GM10248 (cell line): Measurements from ENCODE around the gene COL4A2.
A peak's percentile ranks its signal among the peaks of the same experiment; 100 is the strongest.

Experiments used
- CTCF ChIA-PET: fragments of 300-600 bp; sonication (Branson Sonifier 250); formaldehyde crosslinking; extraction: SDS; loops from one replicate; lab custom pipeline; 2021; ENCODE audit warnings: antibody characterized with exemption; lab: Yijun Ruan, JAX
- POLR2A ChIA-PET: fragments of 350-650 bp; sonication (Branson Sonifier 250); formaldehyde crosslinking; extraction: SDS; loops from one replicate; lab custom pipeline; 2020; ENCODE audit warnings: antibody characterized with exemption; lab: Yijun Ruan, JAX
- DNase-seq: peaks from one replicate; pipeline ENCODE4 v3.0.0; 2012; ENCODE audit errors: extremely low spot score
- TF ChIP-seq, protein P1 (sequence below): IDR thresholded peaks from 2 replicates; pipeline ENCODE4 v1.5.1; 2012; ENCODE audit warnings: mild to moderate bottlenecking, low read depth; ENCODE audit errors: extremely low read depth, missing control alignments, control extremely low read depth

The COL4A2 gene

DNA sequence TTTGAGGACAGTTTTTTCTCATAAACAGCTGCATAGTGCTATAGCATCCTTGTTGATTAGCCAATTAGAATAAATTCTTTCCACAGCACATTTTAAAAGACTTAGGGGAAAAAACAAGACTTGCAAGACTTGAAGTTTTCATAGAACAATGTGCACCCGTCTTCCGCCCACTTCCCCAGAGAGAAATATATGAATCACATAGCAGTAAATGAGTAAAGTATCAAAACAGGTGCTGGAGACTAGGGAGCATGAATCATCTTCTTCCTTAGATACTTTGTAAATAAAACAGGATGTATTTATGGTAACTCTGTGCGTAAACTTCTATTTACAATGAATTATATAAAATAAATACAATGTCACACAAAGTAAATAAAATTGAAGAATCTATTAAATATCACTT lies 75.1 kb downstream of the COL4A2 start:
- ChIA-PET POLR2A (no interaction called here), CTCF (interaction anchor here (1.5 to 1.6 kb wide), 2 partner anchors 22 to 30 kb away, joined by 4 read pairs; no protein-coding TSS in a partner anchor)
- TF ChIP-seq, protein P1, sequence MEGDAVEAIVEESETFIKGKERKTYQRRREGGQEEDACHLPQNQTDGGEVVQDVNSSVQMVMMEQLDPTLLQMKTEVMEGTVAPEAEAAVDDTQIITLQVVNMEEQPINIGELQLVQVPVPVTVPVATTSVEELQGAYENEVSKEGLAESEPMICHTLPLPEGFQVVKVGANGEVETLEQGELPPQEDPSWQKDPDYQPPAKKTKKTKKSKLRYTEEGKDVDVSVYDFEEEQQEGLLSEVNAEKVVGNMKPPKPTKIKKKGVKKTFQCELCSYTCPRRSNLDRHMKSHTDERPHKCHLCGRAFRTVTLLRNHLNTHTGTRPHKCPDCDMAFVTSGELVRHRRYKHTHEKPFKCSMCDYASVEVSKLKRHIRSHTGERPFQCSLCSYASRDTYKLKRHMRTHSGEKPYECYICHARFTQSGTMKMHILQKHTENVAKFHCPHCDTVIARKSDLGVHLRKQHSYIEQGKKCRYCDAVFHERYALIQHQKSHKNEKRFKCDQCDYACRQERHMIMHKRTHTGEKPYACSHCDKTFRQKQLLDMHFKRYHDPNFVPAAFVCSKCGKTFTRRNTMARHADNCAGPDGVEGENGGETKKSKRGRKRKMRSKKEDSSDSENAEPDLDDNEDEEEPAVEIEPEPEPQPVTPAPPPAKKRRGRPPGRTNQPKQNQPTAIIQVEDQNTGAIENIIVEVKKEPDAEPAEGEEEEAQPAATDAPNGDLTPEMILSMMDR, result no peak
- DNase-seq, result no peak

DNA sequence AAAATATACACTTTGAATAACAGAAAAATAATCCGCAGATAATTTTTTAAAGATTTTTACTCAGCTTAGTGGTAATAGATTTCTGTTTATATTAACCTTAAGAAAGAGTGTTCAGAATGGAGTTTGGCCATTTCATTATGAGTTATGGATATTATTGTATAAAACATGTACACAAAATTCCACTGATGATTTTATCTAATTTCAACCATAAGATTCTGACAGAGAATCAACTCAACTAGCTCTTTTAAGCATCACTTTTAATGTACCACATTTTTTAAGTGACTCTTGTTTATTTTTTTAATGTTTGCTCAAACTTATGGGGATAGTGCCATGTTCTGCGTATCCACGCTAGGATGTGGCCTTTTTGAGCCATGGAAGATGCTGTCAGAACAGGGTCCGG lies 75.7 kb downstream of the COL4A2 start:
- ChIA-PET CTCF (interaction anchor here (1.5 to 1.6 kb wide), 2 partner anchors 21 to 29 kb away, joined by 4 read pairs; no protein-coding TSS in a partner anchor), POLR2A (no interaction called here)
- TF ChIP-seq, protein P1, result no peak
- DNase-seq, result no peak

- ChIA-PET CTCF (interaction anchor here (0.7 to 1.4 kb wide), 2 partner anchors 13 to 68 kb away, joined by 3 read pairs; no protein-coding TSS in a partner anchor), POLR2A (no interaction called here)
- TF ChIP-seq, protein P1, result no peak
- peak; percentile 79 for DNase-seq
These were observed 80.5 kb downstream of the COL4A2 start for GRCh38 chr13:110387451-110388107.

- no peak for DNase-seq
- TF ChIP-seq, protein P1, result no peak
- POLR2A ChIA-PET, result no interaction called here
- CTCF ChIA-PET, result interaction anchor here (1.4 kb wide), 1 partner anchor 13 kb away, joined by 3 read pairs; no protein-coding TSS in a partner anchor
These were observed 81.2 kb downstream of the COL4A2 start for GRCh38 chr13:110388108-110388943.

DNA sequence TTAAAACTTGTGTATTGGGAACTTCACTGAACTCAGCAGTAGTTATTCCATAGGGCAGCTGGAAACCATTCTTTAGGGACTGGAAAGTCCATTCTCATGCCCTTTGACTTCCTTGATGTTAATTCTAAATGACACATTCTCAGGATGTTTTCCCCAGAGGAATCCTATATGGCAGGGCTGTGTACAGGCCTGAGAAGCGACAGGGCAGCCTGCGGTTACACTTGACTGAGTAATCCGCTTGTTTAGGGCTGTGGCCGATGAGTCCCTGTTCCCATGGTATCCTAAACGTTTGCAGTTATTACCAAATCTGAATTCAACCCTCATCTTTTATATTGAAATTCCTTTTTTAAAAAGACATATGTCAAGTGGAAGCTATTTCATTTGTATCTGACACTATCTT lies 83.5 kb downstream of the COL4A2 start:
- ChIA-PET POLR2A (no interaction called here), CTCF (no interaction called here)
- no peak for DNase-seq
- TF ChIP-seq, protein P1, result no peak

- no peak for DNase-seq
- ChIA-PET POLR2A (no interaction called here), CTCF (no interaction called here)
- TF ChIP-seq, protein P1, result no peak
These were observed 84.2 kb downstream of the COL4A2 start for GRCh38 chr13:110391273-110391672.
